OCI-LY1 (cell line): Measurements from ENCODE around the gene CDK5RAP2.

Source experiments
- CTCF ChIP-seq: fragments of 200-600 bp; sonication (generic), shearing (Covaris generic); IDR thresholded peaks from 2 replicates; pipeline ENCODE4 v1.5.1; 2017; ENCODE audit warnings: mild to moderate bottlenecking, antibody characterized with exemption, low read length, moderate library complexity, mixed read lengths
- EZH2 ChIP-seq: fragments of 200-600 bp; sonication (generic), shearing (Covaris generic); IDR thresholded peaks from 2 replicates; pipeline ENCODE4 v1.8.0; 2017; ENCODE audit warnings: borderline replicate concordance, mixed run types, mild to moderate bottlenecking, antibody characterized with exemption, low read length, moderate library complexity, mixed read lengths

GRCh38 chr9:120423812-120424211 is 156.2 kb downstream of the CDK5RAP2 start:
- TF ChIP-seq CTCF: no peak
- TF ChIP-seq EZH2: no peak
